MM.1S (cell line): Measurements from ENCODE around the gene CNTN6.
A peak's percentile ranks its signal among the peaks of the same experiment; 100 is the strongest.

Experiments
- CTCF ChIP-seq: fragments of 300-600 bp; sonication (generic); IDR thresholded peaks from 2 replicates; pipeline ENCODE4 v1.5.1; 2016; ENCODE audit warnings: antibody characterized with exemption, low read length, mixed read lengths
- EZH2 ChIP-seq: fragments of 300-600 bp; sonication (generic); optimal IDR thresholded peaks from 2 replicates; pipeline ENCODE3; 2017; ENCODE audit warnings: low read depth, mild to moderate bottlenecking, antibody characterized with exemption, low read length, mixed read lengths
- EZH2phosphoT487 ChIP-seq: fragments of 300-600 bp; sonication (generic); IDR thresholded peaks from 2 replicates; pipeline ENCODE4 v1.6.1; 2018; ENCODE audit warnings: antibody characterized with exemption, low read length

GRCh38 chr3:1087066-1087560 is 5.7 kb upstream of the CNTN6 start:
- no peak for TF ChIP-seq EZH2
- TF ChIP-seq CTCF, result peak; percentile 11; the same call in 1 of the 2 replicates
- TF ChIP-seq EZH2phosphoT487, result no peak
